Trophoblast cell (in vitro differentiated cells and primary cell): Measurements from ENCODE around the gene TEAD3.

Experiments used
- DNase-seq, 2 donors: peaks; one replicate each; pipeline ENCODE4 v3.0.0-alpha.2; 2016
- H2AFZ ChIP-seq: 2 replicates; pipeline ENCODE4 v1.6.1; 2013; ENCODE audit warnings: low read length, moderate library complexity, mild to moderate bottlenecking; ENCODE audit not compliant: insufficient read depth, poor library complexity
- H2AK5ac ChIP-seq: 2 replicates; pipeline ENCODE4 v1.6.1; 2013; ENCODE audit warnings: mild to moderate bottlenecking, low read length
- H2BK120ac ChIP-seq: 2 replicates; pipeline ENCODE4 v1.6.1; 2013; ENCODE audit warnings: low read length, mild to moderate bottlenecking, moderate library complexity; ENCODE audit not compliant: insufficient read depth, poor library complexity
- H2BK12ac ChIP-seq: 2 replicates; pipeline ENCODE4 v1.6.1; 2013; ENCODE audit warnings: mild to moderate bottlenecking, low read length, moderate library complexity
- H2BK5ac ChIP-seq: 2 replicates; pipeline ENCODE4 v1.6.1; 2013; ENCODE audit warnings: low read length, low read depth, moderate library complexity, mild to moderate bottlenecking; ENCODE audit not compliant: poor library complexity
- H3K14ac ChIP-seq: 2 replicates; pipeline ENCODE4 v1.6.1; 2013; ENCODE audit warnings: mild to moderate bottlenecking, low read length
- H3K18ac ChIP-seq: 2 replicates; pipeline ENCODE4 v1.6.1; 2013; ENCODE audit warnings: mild to moderate bottlenecking, low read length
- H3K23ac ChIP-seq: 2 replicates; pipeline ENCODE4 v1.6.1; 2013; ENCODE audit warnings: low read length
- H3K27ac ChIP-seq: 2 replicates; pipeline ENCODE4 v1.5.1; 2013; ENCODE audit warnings: low read depth, mild to moderate bottlenecking, inconsistent platforms, low read length, moderate library complexity
- H3K27me3 ChIP-seq: 2 replicates; pipeline ENCODE4 v1.6.1; 2013; ENCODE audit warnings: inconsistent platforms, mild to moderate bottlenecking, low read length, moderate library complexity; ENCODE audit not compliant: insufficient read depth
- H3K36me3 ChIP-seq, 2 experiments: 1 replicate in 1 of 2; 2 replicates in 1 of 2; pipeline ENCODE4 v1.6.1; 2013; ENCODE audit warnings: low read length in 2 of 2, mild to moderate bottlenecking in 2 of 2, moderate library complexity in 1 of 2; ENCODE audit not compliant: insufficient read depth in 2 of 2, control insufficient read depth in 1 of 2
- H3K4ac ChIP-seq: 2 replicates; pipeline ENCODE4 v1.6.1; 2013; ENCODE audit warnings: low read depth, mild to moderate bottlenecking, low read length, moderate library complexity
- H3K4me1 ChIP-seq, 2 experiments: 1 replicate in 1 of 2; 2 replicates in 1 of 2; pipeline ENCODE4 v1.6.1; 2013; ENCODE audit warnings: low read length in 2 of 2, mild to moderate bottlenecking in 2 of 2, moderate library complexity in 1 of 2; ENCODE audit not compliant: insufficient read depth in 2 of 2, control insufficient read depth in 1 of 2
- H3K4me2 ChIP-seq: 2 replicates; pipeline ENCODE4 v1.6.1; 2013; ENCODE audit warnings: inconsistent platforms, mild to moderate bottlenecking, low read length, moderate library complexity
- H3K4me3 ChIP-seq: 2 replicates; pipeline ENCODE4 v1.5.1; 2013; ENCODE audit warnings: mild to moderate bottlenecking, low read depth, low read length, inconsistent platforms
- H3K79me1 ChIP-seq: one replicate; pipeline ENCODE4 v1.6.1; 2013; ENCODE audit warnings: low read length
- H3K79me2 ChIP-seq: 2 replicates; pipeline ENCODE4 v1.6.1; 2013; ENCODE audit warnings: low read length, mild to moderate bottlenecking; ENCODE audit not compliant: control insufficient read depth, insufficient read depth, poor library complexity
- H3K9ac ChIP-seq: 2 replicates; pipeline ENCODE4 v1.6.1; 2013; ENCODE audit warnings: mild to moderate bottlenecking, low read length
- H3K9me3 ChIP-seq: 2 replicates; pipeline ENCODE4 v1.6.1; 2013; ENCODE audit warnings: low read depth, mild to moderate bottlenecking, control low read depth, inconsistent platforms, low read length; ENCODE audit not compliant: insufficient read depth
- H4K12ac ChIP-seq: 2 replicates; pipeline ENCODE4 v1.6.1; 2013; ENCODE audit warnings: low read depth, mild to moderate bottlenecking, low read length, moderate library complexity
- H4K8ac ChIP-seq: 2 replicates; pipeline ENCODE4 v1.6.1; 2013; ENCODE audit warnings: low read depth, mild to moderate bottlenecking, low read length, moderate library complexity
- H4K91ac ChIP-seq: one replicate; pipeline ENCODE4 v1.6.1; 2013; ENCODE audit warnings: low read depth, mild to moderate bottlenecking, low read length, moderate library complexity
- WGBS: extraction: QIAGEN DNeasy Blood & Tissue Kit; methylation state at CpG from one replicate; pipeline ENCODE4 v1.1.7; 2013; ENCODE audit warnings: missing lambda C conversion rate; ENCODE audit not compliant: insufficient read length, insufficient coverage; ENCODE audit errors: extremely low coverage; 5-methylcytosine and 5-hydroxymethylcytosine counted together

Gene TEAD3

GRCh38 chr6:35445691-35446090 is 51.2 kb downstream of the TEAD3 start:
- Histone ChIP-seq H3K4me3 (no peak overlapping the region), H3K27me3 (no peaks in the 10 kb centered on the region), H3K4me2 (no peak overlapping the region), H3K79me1 (no peaks in the 10 kb centered on the region), H2AFZ (no peak overlapping the region), H3K18ac (no peak overlapping the region), H3K9ac (no peak overlapping the region), H3K79me2 (no peaks in the 10 kb centered on the region), H3K36me3 (no peaks in the 10 kb centered on the region), H2BK120ac (no peak overlapping the region), H2BK12ac (no peak overlapping the region), H3K9me3 (no peaks in the 10 kb centered on the region), H3K4me1 (no peaks in the 10 kb centered on the region), H4K91ac (no peak overlapping the region), H3K14ac (no peak overlapping the region), H3K27ac (no peak overlapping the region), H3K23ac (no peak overlapping the region), H2BK5ac (no peak overlapping the region), H2AK5ac (no peak overlapping the region), H4K12ac (no peak overlapping the region), H3K4ac (no peak overlapping the region), H4K8ac (no peak overlapping the region)
- no peak for DNase-seq
- WGBS: no CpG with 5 or more reads among the region's 7 CpGs

GRCh38 chr6:35443341-35444030 is 53.4 kb downstream of the TEAD3 start:
- Histone ChIP-seq H2BK120ac (no peak overlapping the region), H3K23ac (no peak overlapping the region), H3K36me3 (no peaks in the 10 kb centered on the region), H3K4me3 (no peak overlapping the region), H2AK5ac (no peak overlapping the region), H3K4me1 (no peaks in the 10 kb centered on the region), H3K79me1 (no peaks in the 10 kb centered on the region), H3K27ac (no peak overlapping the region), H2AFZ (no peak overlapping the region), H4K8ac (no peak overlapping the region), H4K12ac (no peak overlapping the region), H2BK5ac (no peak overlapping the region), H3K79me2 (no peaks in the 10 kb centered on the region), H3K18ac (no peak overlapping the region), H3K9me3 (no peaks in the 10 kb centered on the region), H2BK12ac (no peak overlapping the region), H3K9ac (no peak overlapping the region), H3K27me3 (no peaks in the 10 kb centered on the region), H3K4ac (no peak overlapping the region), H3K14ac (no peak overlapping the region), H3K4me2 (no peak overlapping the region), H4K91ac (no peak overlapping the region)
- DNase-seq: no peak
- WGBS: no CpG with 5 or more reads among the region's 9 CpGs

- no peak overlapping the region for H4K12ac ChIP-seq
- no peak overlapping the region for H3K9ac ChIP-seq
- no peaks in the 10 kb centered on the region for H3K27me3 ChIP-seq
- no peaks in the 10 kb centered on the region for H3K4me1 ChIP-seq
- no CpG with 5 or more reads among the region's 5 CpGs for WGBS
- H4K91ac ChIP-seq: no peak overlapping the region
- no peaks in the 10 kb centered on the region for H3K9me3 ChIP-seq
- no peak overlapping the region for H4K8ac ChIP-seq
- no peak overlapping the region for H3K23ac ChIP-seq
- H3K79me1 ChIP-seq: no peaks in the 10 kb centered on the region
- no peak for DNase-seq
- H3K4me3 ChIP-seq: no peak overlapping the region
- H2BK5ac ChIP-seq: no peak overlapping the region
- no peak overlapping the region for H3K27ac ChIP-seq
- no peaks in the 10 kb centered on the region for H3K79me2 ChIP-seq
- H2BK120ac ChIP-seq: no peak overlapping the region
- H3K36me3 ChIP-seq: no peaks in the 10 kb centered on the region
- no peak overlapping the region for H3K4me2 ChIP-seq
- H3K14ac ChIP-seq: no peak overlapping the region
- H3K4ac ChIP-seq: no peak overlapping the region
- H2BK12ac ChIP-seq: no peak overlapping the region
- H3K18ac ChIP-seq: no peak overlapping the region
- no peak overlapping the region for H2AFZ ChIP-seq
- H2AK5ac ChIP-seq: no peak overlapping the region
These were observed 54.2 kb downstream of the TEAD3 start for GRCh38 chr6:35442693-35443092.

GRCh38 chr6:35441642-35442041 is 55.2 kb downstream of the TEAD3 start:
- no peaks in the 10 kb centered on the region for H3K4me1 ChIP-seq
- no peak overlapping the region for H3K23ac ChIP-seq
- H4K91ac ChIP-seq: no peak overlapping the region
- H2BK12ac ChIP-seq: no peak overlapping the region
- no CpG with 5 or more reads among the region's 4 CpGs for WGBS
- H3K4ac ChIP-seq: no peak overlapping the region
- no peak overlapping the region for H4K12ac ChIP-seq
- no peak overlapping the region for H3K27ac ChIP-seq
- H4K8ac ChIP-seq: no peak overlapping the region
- no peak overlapping the region for H3K4me2 ChIP-seq
- H3K79me1 ChIP-seq: no peaks in the 10 kb centered on the region
- no peaks in the 10 kb centered on the region for H3K9me3 ChIP-seq
- H2AFZ ChIP-seq: no peak overlapping the region
- H3K79me2 ChIP-seq: no peaks in the 10 kb centered on the region
- no peak overlapping the region for H3K4me3 ChIP-seq
- no peaks in the 10 kb centered on the region for H3K27me3 ChIP-seq
- no peak overlapping the region for H2BK120ac ChIP-seq
- no peak overlapping the region for H3K18ac ChIP-seq
- H3K36me3 ChIP-seq: no peaks in the 10 kb centered on the region
- H3K14ac ChIP-seq: no peak overlapping the region
- DNase-seq: no peak
- H3K9ac ChIP-seq: peak overlapping the region; percentile 23
- no peak overlapping the region for H2BK5ac ChIP-seq
- no peak overlapping the region for H2AK5ac ChIP-seq
